RPMI8226 (cell line): ENCODE measurements around the gene GET3.
"Not testable (repeated sequence)": the region's sequence is repeated elsewhere in the genome, so short reads cannot be mapped to it uniquely, and the experiment has no call there.

ENCODE experiments used
- DNase-seq: peaks from one replicate; pipeline ENCODE4 v3.0.0-alpha.2; 2015

The GET3 gene

GRCh38 chr19:12793290-12794195 lies 56.2 kb downstream of the GET3 start:
- peak; percentile 94 for DNase-seq

- DNase-seq = no peak
These were observed 57.1 kb downstream of the GET3 start for GRCh38 chr19:12794196-12794941.

- no peak for DNase-seq
These were observed 57.7 kb downstream of the GET3 start for GRCh38 chr19:12794971-12795381.

GRCh38 chr19:12796146-12797071 lies 59.1 kb downstream of the GET3 start:
- peak; percentile 78 for DNase-seq

GRCh38 chr19:12797141-12797587 lies 59.9 kb downstream of the GET3 start:
- DNase-seq = no peak

- DNase-seq = not testable (repeated sequence)
These were observed 60.3 kb downstream of the GET3 start for GRCh38 chr19:12797607-12798006.
